Measurements from ENCODE around the gene PPP4C.

Gene PPP4C

GRCh38 chr16:30083216-30084055, 7.6 kb downstream of the PPP4C start:
- no peak for DNase-seq (ENCODE audit: low read depth)
- no peak overlapping the region for H3K4me3 ChIP-seq (ENCODE audit: low read length)
- TF ChIP-seq, protein P1, sequence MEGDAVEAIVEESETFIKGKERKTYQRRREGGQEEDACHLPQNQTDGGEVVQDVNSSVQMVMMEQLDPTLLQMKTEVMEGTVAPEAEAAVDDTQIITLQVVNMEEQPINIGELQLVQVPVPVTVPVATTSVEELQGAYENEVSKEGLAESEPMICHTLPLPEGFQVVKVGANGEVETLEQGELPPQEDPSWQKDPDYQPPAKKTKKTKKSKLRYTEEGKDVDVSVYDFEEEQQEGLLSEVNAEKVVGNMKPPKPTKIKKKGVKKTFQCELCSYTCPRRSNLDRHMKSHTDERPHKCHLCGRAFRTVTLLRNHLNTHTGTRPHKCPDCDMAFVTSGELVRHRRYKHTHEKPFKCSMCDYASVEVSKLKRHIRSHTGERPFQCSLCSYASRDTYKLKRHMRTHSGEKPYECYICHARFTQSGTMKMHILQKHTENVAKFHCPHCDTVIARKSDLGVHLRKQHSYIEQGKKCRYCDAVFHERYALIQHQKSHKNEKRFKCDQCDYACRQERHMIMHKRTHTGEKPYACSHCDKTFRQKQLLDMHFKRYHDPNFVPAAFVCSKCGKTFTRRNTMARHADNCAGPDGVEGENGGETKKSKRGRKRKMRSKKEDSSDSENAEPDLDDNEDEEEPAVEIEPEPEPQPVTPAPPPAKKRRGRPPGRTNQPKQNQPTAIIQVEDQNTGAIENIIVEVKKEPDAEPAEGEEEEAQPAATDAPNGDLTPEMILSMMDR (conservative IDR thresholded peaks at IDR 0.05; ENCODE audit: low read depth, low read length): no peak

GRCh38 chr16:30084096-30084815, 8.5 kb downstream of the PPP4C start:
- no peak overlapping the region for H3K4me3 ChIP-seq (ENCODE audit: low read length)
- no peak for DNase-seq (ENCODE audit: low read depth)
- TF ChIP-seq, protein P1 (conservative IDR thresholded peaks at IDR 0.05; ENCODE audit: low read depth, low read length): no peak

- TF ChIP-seq, protein P1 (conservative IDR thresholded peaks at IDR 0.05; ENCODE audit: low read depth, low read length): no peak
- DNase-seq (ENCODE audit: low read depth): no peak
- H3K4me3 ChIP-seq (ENCODE audit: low read length): no peak overlapping the region
These were observed 9.0 kb downstream of the PPP4C start for GRCh38 chr16:30084816-30085159.

DNA sequence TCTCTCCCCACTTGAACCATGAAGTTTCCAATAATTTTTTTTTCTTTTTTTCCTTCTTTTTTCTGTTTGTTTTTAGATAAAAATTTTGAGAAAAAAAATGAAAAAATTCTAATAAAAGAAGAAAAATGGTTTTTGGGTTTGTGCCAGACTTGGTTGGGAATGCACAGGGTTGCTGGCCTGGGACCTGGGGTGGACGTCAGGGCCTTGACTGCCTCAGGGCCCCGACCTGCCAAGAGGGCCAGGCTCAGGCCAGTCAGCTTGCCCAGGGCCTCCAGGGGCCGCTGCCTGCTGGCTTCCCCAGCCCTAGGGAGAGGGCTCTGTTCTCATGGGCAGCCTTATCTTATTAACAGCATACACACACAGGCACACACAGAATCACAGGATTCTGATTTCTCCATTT, 9.5 kb downstream of the PPP4C start:
- H3K4me3 ChIP-seq (ENCODE audit: low read length): no peak overlapping the region
- TF ChIP-seq, protein P1 (conservative IDR thresholded peaks at IDR 0.05; ENCODE audit: low read depth, low read length): no peak
- DNase-seq (ENCODE audit: low read depth): no peak

GRCh38 chr16:30085820-30086219, 10.0 kb downstream of the PPP4C start:
- DNase-seq (ENCODE audit: low read depth): no peak
- no peak overlapping the region for H3K4me3 ChIP-seq (ENCODE audit: low read length)

DNA sequence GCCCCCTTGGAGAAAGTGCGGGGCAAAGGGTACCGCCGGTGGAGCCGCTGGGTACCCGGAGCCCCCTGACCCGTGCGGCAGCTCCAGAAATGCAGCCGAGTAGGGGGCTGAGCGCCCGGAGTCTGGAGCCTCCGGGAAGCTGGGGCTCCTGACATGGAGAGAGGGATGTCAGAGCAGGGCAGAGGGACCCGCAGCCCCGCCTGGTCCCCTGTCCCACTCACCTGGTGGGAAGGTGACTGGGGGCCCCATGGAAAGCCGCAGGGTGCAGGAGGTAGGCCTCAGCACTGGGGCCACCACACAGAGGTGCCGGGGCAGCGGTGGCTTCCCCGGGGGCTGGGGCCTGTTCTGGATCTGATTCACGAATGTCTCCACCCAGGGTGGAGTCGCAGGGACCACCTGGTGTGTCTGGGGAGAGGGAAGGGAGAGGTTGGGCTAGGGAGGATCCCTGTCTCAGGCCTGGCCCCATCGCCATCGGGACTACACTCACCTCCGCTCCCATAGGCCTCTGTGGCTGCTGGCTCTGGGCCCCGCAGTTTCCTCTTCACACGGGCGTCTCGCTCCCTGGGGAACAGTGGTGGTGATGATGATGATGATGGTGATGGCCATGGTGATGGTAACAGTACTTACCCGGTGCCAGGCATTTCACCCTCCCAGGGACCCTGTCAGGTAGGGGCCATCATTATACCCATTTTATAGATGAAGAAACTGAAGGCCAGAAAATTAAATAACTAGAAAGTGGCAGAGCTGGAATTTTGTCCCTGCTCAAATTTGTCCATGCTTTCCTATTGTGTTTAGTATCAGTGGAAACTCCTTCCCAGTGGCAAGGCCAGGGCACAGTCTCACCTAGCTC, 10.7 kb downstream of the PPP4C start:
- TF ChIP-seq, protein P1 (conservative IDR thresholded peaks at IDR 0.05; ENCODE audit: low read depth, low read length): no peak
- no peak overlapping the region for H3K4me3 ChIP-seq (ENCODE audit: low read length)
- DNase-seq (ENCODE audit: low read depth): no peak

More at GRCh38 chr16:30085820-30086219, 10.0 kb downstream of the PPP4C start:
- TF ChIP-seq, protein P1 (conservative IDR thresholded peaks at IDR 0.05; ENCODE audit: low read depth, low read length): no peak
